Measurements from ENCODE around the gene CDIPT.
"Not testable (repeated sequence)": the region's sequence is repeated elsewhere in the genome, so short reads cannot be mapped to it uniquely, and the experiment has no call there.

The CDIPT gene

DNA sequence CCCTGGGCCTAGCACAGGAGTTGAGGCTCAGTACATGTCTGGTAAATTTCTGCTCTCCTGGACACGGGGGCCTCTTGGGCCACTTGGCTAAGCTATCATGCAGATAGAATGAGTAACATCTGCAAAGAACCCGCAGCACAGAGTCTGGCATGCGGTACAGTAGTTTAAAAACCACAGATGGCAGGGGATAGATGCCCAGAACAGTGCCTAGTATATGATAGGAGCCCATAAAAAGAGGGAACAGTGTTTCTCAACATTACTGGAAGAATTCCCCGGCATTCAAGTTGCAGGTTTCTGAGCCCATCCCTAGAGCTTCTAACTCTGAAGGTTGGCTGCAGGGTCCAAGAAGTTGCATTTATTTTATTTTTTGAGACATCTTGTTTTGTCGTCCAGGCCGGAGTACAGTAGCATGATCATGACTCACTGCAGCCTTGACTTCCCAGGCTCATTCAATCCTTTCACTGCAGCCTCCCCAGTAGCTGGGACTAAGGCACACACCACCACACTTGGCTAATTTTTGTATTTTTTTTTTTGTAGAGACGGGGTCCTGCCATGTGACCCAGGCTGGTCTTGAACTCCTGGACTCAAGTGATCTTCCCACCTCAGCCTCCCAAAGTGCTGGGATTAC lies 5.8 kb downstream of the CDIPT start:
- DNase-seq, result no peak

DNA sequence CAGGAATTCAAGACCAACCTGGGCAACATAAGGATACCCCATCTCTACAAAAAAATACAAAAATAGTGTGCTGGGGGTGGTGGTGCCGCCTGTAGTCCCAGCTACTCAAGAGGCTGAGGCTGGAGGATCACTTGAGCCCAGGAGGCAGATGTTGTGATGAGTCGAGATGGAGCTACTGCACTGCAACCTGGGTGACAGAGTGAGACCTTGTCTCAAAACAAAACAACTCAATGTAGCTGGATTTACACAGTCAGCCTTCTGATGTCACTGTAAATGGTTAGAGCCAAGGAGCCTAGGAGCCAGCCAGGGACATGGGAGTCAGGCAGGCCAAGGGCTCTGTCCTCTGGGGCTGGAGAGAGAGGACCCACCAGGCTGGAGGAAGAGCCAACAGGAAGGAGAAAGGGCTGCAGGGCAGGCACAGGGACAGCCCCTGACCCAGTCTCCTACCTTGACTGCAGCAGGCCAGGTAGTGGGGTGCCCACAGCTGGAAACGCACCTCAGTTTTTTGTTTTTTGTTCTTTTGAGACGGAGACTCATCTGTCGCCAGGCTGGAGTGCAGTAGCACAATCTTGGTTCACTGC lies 8.4 kb downstream of the CDIPT start:
- no peak for DNase-seq

DNA sequence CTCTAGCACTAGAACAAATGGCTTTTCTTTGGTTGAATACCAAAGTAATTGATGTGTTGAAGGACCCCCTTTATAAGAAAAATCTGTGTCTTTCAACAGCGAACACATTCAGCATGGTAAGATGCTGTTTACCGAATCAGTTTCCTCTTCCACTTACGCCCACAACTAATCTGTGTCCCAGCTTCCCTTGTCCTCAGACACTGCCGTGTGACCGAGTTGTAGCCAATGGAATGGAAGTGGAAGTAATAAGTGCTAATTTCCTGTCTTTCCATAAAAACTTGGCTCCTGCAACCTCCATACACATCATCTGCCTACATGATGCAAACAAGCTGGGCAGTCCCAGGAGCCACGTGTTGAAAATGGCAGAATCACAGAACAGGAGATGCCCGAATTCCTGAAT lies 10.4 kb downstream of the CDIPT start:
- DNase-seq, result no peak

DNA sequence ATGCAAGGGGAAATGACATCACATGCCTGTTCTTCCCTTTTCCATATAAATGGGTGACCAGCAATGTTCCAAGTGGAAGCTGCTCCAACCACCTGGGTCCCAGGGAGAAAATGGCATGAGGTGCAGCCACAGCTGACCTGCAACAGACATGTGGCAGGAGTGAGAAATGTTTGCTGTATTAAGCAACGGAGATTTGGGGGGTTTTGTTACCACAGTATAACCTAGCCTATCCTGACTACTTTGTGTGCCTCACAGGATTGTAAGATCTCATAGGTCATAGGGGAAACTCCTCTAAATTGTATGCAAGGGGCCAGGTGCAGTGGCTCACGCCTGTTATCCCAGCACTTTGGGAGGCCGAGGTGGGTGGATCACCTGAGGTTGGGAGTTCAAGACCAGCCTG lies 12.0 kb downstream of the CDIPT start:
- no peak for DNase-seq

DNA sequence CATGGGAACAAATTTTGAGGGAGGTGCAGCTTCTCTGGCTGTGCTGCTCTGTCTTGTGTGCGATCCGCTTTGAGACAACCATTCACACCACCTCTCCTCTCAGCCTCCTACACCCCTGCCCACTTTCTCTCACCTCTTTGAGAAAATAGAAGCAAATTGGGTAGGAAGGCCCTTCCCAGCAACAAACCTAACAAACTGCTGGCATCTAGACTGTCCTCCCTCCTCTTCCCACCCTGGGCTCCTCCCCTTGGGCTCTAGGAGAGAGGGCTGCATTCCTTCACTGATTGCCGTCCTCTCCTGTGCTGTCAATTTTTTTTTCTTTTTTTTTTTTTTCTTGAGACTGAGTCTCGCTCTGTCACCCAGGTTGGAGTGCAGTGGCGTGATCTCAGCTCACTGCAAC lies 13.5 kb downstream of the CDIPT start:
- DNase-seq, result no peak

DNA sequence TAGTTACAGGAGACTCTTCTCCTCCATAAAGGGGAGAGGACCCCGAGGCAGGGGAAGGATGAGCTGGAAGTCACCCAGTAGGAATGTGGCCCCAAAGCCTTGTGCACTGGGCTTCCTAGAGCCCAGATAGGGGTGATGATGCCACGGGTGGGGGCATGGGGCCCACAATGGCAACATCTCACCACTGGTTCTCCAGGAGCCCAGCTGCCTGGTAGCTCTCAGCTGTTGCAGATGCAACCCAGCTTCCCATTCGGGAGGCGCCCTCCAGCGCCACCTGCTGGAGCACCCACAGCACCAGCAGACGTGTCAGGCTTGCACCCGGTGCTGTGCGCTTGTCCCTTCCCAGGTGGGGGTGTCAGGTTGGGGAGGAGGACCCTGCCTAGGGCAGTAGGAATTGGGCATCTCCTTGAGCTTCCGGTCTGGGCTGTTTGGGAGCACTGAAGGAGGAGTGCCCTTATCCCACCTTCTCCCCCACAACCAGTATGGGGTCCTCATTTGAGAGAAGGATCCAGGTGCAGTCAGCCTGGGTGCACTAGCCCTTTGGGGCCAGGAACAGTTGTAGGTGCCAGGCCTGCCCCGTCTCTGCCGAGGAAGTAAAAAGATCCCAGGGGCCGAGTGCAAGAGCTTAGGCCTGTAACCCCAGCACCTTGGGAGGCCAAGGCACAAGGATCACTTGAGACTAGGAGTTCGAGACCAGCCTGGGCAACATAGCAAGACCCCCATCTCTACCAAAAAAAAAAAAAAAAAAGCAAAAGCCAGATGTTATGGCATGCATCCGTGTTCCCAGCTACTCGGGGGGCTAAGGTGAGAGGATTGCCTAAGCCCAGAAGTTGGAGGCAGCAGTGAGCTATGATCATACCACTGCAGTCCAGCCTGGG lies 14.4 kb downstream of the CDIPT start:
- DNase-seq, result peak; percentile 45

DNA sequence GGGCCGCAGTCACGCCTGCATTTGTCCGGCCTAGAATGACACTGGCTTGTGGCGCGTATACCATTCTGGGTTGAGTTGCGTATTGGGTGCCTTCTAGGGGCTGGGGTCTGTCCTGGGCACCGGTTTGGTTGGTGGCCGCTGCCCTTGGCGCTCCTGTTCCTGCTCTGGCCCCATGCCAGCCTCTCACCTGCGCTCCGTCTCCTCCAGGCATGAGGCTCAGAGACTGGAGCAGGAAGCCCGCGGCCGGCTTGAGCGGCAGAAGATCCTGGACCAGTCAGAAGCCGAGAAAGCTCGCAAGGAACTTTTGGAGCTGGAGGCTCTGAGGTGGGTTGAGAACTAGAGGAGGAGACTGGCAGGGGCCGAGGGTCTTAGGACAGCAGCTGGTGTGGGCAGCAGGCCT lies 17.4 kb downstream of the CDIPT start:
- DNase-seq, result no peak

DNA sequence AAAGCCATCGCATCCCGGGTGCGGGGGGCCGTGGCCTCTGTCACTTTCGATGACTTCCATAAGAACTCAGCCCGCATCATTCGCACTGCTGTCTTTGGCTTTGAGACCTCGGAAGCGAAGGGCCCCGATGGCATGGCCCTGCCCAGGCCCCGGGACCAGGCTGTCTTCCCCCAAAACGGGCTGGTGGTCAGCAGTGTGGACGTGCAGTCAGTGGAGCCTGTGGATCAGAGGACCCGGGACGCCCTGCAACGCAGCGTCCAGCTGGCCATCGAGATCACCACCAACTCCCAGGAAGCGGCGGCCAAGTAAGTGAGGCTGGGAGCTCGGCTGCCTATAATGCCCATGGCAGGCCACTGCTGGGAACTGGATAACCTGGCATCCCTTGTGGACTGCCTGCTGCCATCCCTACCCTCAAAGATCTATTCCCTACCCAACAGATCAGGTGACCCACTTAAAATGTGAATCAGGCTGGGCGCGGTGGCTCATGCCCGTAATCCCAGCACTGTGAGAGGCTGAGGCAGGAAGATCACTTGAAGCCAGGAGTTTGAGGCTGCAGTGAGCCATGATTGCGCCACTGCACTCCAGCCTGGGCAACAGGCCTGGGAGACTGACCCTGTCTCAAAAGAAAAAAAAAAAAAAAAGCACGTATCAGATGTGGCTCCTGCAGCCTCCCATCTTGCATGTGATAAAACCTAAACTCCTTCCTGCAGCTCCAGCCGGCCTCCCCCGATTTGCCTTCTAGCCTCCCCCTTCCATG lies 18.3 kb downstream of the CDIPT start:
- DNase-seq, result no peak

DNA sequence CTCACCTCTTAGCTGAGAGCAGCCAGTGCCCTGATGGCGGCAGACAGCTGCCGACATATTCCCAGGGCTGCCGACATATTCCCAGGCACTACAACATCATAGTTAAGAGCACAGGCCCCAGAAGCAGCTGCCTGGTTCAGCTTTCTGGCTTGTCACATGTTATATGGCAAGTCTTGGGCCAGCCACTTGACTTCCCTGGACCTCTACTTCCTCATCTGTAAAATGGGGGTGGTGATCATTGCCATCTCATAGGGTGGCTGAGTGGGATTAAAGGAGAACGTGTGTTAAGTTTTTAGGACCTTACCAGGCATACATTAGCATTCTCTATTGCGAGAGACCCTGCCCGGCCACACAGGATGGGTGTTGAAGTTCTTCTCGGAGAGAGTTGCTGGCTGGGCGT lies 19.1 kb downstream of the CDIPT start:
- no peak for DNase-seq

DNA sequence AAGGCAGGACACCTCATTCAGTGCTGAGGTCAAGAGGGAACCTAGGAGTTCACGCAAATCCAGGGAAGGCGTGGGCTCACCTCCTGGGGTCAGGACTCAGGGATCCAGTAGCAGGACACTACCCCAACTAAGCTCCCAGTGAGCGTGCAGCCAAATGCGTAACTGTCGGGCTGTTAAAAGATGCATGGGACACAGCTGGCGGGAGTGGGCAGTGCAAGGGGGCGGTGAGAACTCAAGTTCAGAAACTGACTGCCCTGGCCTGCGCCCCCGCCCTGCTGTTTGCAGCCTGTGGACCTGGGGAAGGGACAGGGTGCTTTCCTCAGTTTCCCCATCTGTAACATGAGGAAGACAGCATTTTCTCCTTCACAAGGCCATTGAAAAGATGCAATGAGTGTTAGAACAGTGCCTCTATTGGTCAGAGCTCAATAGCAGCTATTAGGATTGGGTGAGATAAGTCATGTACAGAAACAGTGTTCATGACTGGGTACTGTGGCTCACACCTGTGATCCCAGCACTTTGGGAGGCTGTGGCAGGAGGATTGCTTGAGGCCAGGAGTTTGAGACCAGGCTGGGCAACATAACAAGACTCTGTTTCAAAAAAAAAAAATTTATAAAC lies 20.2 kb downstream of the CDIPT start:
- no peak for DNase-seq

DNA sequence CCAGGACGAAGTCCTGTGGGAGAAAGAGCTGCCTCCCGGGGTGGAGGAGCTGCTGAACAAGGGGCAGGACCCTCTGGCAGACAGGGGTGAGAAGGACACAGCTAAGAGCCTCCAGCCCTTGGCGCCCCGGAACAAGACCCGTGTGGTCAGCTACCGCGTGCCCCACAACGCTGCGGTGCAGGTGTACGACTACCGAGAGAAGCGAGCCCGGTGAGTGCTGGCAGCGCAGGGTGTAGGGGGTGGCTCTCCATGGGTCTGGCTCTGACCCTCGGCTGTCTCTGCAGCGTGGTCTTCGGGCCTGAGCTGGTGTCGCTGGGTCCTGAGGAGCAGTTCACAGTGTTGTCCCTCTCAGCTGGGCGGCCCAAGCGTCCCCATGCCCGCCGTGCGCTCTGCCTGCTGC lies 21.4 kb downstream of the CDIPT start:
- DNase-seq, result no peak

DNA sequence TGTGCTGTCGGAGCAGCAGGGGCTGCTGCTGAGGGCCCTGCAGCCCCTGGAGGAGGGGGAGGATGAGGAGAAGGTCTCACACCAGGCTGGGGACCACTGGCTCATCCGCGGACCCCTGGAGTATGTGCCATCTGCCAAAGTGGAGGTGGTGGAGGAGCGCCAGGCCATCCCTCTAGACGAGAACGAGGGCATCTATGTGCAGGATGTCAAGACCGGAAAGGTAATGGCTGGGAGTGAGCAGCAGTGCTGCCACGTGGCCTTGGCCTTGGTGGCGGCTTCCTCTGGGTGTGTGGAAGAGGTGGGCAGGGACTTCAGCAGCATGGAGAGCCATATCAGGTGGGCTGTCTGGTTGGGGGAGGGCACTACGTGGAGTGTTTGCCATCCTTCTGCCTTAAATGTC lies 22.8 kb downstream of the CDIPT start:
- DNase-seq, result no peak

DNA sequence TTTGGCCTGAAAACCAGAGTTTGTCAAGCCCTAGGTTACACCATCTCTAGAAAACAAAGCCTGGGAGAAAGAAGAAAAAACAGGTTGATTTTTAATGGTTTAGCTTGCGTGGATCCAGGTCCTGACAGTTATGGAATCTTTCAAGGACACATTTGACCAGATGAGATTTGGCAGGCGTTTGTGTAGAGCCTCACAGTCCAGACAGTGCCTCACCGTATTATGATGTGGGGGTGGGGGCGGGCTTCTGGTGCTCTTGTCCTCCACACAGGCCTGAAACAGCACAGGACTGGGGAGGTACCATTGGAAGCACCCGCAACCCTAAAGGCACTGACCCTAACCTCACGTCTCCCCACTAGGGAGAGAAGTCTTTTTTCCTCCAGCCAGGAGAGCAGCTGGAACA lies 23.2 kb downstream of the CDIPT start:
- DNase-seq, result no peak

DNA sequence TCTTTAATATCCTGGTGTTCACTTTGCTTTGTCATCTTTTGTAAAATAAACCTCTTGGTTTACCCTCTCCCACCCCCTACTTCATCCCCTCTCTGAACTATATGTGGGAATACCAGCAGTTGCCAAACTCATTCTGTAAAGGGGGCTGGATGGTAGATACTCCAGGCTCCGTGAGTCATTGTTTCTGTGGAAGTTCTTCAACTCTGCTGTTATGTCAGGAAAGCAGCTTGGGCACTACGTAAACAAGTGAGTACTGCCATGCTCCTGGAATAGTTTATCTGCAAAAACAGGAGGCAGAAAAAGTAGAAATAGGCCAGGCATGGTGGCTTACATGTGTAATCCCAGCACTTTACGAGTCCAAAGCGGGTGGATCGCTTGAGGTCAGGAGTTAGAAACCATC lies 25.2 kb downstream of the CDIPT start:
- DNase-seq, result no peak

DNA sequence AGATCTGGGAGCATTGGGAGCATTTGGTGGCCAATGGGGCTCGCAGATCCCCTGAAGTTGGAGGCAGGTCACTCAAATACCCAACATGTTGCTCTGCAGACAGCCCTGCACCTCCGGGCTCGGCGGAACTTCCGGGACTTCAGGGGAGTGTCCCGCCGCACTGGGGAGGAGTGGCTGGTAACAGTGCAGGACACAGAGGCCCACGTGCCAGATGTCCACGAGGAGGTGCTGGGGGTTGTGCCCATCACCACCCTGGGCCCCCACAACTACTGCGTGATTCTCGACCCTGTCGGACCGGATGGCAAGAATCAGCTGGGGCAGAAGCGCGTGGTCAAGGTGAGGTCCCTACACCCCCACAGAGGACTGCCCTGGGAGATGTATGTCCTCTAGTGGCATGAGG lies 26.4 kb downstream of the CDIPT start:
- DNase-seq, result no peak

DNA sequence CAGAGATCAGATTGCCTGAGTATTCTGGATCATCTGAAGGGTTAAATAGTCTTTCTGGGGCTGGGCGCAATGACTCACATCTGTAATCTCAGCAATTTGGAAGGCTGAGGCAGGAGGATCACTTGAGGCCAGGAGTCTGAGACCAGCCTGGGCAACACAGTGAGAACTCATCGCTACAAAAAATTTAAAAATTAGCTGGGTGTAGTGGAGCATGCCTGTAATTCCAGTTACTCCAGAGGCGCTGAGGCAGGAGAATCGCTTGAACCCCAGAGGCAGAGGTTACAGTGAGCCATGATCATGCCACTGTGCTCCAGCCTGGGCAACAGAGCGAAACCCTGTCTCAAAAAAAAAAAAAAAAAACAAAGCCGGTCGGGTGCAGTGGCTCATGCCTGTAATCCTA lies 27.1 kb downstream of the CDIPT start:
- no peak for DNase-seq

DNA sequence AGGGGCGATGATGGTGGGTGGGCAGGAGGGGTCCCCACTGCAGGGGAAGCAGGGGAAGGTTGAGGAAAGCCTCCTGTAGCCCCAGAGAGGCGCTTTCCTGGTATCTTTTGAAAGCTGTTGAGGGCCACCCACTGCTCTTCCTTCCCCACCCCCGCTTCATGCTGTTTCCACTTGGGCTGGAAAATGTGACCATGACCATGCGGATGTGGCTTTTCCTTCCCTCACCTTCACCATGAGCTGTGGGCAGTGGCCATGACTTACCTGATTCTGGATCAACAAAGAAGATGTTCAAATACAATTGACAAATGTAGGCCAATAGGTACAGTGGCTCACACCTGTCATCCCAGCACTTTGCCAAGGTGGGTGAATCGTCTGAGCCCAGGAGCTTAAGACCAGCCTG lies 28.9 kb downstream of the CDIPT start:
- no peak for DNase-seq

DNA sequence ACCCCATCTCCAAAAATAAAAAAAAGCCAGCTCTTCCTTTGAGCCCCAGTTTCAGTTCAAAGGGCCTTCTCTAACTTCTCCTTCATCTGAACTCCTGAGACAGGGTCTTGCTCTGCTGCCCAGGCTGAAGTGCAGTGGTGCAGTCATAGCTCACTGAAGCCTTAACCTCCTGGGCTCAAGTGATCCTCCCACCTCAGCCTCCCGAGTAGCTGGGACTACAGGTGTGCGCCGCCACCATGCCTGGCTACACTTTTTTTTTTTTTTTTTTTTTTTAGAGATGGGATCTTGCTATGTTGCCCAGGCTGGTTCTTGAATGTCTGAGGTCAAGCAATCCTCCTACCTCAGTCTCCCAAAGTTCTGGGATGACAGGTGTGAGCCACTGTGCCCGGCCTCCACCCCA lies 29.8 kb downstream of the CDIPT start:
- not testable (repeated sequence) for DNase-seq

DNA sequence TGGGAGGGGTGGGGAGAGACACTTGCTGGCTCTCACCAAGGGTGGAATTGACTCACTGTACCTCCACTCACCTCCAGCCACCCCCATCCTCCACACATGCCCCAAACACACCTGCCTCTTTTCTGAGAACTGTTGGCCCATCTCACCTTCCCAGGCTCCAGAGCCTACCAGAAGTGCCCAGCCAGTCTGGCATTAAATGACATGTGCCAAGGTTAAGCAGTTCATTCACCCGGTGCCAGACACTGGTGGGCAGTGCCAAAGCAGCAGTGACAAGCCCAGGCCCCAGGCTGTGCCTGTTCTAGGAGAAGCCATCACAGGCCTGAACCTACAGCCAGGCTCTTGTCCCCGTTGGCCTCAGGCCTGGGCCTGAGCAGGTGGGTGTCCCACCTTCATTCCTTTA lies 31.5 kb downstream of the CDIPT start:
- DNase-seq, result no peak

DNA sequence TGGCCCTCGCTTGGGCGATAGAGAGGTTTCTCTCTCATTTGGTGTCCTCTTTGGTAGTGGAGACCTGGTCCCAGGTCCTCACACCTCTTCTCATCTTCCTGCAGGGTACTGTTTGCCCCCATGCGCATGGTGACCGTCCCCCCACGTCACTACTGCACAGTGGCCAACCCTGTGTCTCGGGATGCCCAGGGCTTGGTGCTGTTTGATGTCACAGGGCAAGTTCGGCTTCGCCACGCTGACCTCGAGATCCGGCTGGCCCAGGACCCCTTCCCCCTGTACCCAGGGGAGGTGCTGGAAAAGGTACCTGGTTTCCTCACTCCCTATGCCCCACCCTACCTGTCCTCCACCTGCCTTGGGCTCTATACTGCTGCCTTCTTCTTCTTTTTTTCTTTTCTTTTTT lies 32.3 kb downstream of the CDIPT start:
- no peak for DNase-seq

DNA sequence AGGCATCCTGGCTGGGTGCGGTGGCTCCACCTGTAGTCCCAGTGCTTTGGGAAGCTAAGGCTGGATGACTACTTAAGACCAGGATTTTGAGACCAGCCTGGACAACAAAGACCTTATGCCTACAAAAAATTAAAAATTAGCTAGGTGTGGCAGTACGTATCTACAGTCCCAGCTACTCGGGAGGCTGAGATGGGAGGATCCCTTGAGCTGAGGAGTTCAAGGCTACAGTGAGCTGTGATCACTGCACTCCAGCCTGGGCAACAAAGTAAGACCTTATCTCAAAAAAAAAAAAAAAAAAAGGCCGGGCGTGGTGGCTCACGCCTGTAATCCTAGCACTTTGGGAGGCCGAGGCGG lies 36.7 kb downstream of the CDIPT start:
- DNase-seq, result no peak

DNA sequence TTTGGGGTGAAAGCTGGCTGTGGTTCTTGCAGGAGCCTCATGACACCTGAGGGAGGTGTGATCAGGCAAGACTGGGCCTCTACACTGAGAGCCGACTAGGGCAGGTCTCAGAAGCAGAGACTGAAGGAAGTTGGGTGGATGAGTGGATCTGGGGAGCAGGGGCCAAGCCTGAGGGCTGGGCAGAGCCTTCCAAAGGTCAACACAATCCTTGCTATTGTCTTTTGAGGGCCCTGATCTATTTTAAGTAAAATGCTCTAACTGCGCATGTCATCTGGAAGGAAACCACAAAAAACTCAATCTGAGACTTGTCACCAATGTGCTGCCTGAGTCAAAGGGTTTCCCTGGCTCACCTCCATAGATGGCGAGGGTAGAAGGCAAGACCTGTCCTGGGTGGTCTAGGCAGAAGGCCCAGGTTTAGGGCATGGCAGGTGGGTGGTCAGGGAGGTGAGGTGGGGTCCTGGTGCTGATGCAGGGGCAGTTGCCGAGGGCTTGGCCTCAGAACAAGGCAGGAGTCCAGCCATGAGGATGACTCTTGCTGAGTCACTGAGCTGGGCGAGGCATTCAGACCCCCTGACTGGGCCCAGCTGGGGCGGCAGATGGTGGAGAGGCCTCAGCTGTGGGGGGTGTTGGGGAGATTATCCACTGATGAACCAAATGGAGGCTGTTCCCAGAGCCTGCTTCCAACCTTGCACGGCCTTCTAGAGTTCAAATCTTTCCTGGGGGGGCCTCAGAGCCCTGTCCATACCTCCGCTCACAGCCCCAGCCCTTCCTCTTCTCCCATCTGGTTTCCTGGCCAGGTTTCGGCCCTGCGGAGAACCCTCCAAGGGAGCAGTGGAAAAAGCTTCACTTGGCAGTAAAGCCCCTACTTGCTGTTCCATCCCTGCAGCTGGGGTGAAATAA lies 37.6 kb downstream of the CDIPT start:
- DNase-seq, result no peak
